HG03442 (cell line): ENCODE results near the gene PTPN3.
A peak's percentile ranks its signal among the peaks of the same experiment; 100 is the strongest.
"Not testable (repeated sequence)": the region's sequence is repeated elsewhere in the genome, so short reads cannot be mapped to it uniquely, and the experiment has no call there.

Experiments used
- ATAC-seq: cut with Tn5 transposase; IDR thresholded peaks from one replicate; pipeline ENCODE4 v1.9.1; 2021; ENCODE audit warnings: mild to moderate bottlenecking, moderate library complexity; ENCODE audit not compliant: unreplicated experiment

Gene PTPN3

GRCh38 chr9:109354190-109354589, 143.9 kb downstream of the PTPN3 start:
- ATAC-seq: no peak

DNA sequence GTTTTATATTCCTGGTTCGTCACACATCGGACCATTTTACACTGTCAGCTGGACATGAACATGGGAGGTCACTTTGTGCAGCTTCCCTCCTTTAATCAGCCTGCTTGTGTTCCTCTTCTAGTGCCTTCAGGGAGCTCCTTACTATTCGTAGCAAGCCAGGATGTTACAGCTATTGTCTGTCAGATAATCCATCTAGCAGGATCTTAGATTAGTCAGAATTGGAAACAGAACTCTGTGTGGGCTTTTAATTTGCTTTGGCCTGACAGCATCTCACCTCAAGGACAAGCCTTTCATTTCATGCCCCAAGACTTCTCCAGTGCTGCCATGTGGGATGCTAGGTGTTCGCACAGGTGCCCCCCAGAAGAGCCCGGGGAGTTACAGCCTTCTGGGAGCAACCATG, 147.1 kb downstream of the PTPN3 start:
- ATAC-seq: no peak

GRCh38 chr9:109349421-109349846, 148.7 kb downstream of the PTPN3 start:
- no peak for ATAC-seq

DNA sequence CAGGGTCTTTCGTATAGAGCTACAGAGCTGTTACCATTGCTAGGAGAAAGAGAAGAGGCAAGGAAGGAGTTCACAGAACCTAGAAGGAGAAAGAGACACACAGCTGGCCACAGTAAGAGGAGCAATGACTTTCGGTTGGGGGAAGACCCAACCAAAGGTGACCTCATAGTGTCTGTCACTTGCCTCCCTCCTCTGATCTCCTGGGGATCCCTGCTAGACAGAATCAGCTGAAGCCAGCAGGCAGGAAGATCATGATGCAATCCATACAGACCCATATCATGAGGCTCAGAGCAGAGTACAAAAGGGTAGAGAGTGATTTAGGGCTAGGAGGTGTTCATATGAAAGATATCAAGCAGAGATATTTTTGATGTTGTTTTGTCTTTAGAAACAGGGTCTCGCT, 151.2 kb downstream of the PTPN3 start:
- ATAC-seq: peak; percentile 53

DNA sequence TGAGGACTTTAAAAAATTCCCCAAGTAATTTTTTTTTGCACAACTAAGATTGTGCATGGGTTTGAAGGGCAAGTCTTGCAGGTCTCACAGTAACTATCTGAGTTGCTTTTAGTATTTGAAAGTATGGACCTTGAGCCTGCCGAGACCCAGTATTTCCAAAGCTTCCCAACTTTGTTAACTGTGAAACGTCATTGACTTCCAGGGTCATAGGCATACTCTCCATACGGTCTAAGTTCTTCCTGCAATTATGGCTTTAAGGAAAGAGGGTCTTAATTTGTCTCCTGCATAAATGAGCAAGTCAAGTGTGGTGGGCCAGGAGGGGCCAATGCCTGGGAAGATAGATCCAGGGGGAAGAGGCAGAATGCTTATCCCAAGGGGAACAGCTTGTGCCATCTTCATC, 153.2 kb downstream of the PTPN3 start:
- no peak for ATAC-seq

DNA sequence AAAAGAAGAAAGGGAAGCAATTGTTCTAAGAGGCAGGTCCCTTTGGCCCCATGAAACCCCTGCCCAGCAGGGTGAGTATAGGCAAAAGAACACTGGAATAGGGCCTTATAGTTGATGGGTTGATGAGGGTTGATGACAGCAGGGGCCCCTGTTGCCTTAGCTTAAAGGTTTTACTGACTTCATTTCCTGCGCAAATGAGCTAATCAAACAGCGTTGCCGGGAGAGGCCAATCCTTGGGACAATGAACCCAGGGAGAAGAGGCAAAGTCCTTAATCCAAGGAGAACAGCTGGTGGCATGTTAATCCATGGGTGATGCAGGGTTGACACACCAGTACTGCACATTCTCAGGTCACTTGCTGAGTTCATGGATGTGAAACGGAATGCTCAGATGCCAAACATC, 155.2 kb downstream of the PTPN3 start:
- no peak for ATAC-seq

- ATAC-seq: no peak
These were observed 156.5 kb downstream of the PTPN3 start for GRCh38 chr9:109341561-109341960.

DNA sequence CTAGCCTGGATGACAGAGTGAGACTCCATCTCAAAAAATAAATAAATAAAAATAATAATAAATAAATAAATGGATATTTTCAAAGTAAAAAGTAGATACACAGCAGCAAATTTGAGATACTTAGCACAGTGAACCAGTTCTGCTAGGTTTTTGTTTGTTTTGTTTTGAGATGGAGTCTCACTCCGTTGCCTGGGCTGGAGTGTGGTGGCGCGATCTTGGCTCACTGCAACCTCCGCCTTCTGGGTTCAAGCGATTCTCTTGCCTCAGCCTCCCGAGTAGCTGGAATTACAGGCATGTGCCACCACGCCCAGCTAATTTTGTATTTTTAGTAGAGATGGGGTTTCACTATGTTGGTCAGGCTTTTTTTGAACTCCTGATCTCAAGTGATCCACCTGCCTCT, 157.1 kb downstream of the PTPN3 start:
- not testable (repeated sequence) for ATAC-seq

DNA sequence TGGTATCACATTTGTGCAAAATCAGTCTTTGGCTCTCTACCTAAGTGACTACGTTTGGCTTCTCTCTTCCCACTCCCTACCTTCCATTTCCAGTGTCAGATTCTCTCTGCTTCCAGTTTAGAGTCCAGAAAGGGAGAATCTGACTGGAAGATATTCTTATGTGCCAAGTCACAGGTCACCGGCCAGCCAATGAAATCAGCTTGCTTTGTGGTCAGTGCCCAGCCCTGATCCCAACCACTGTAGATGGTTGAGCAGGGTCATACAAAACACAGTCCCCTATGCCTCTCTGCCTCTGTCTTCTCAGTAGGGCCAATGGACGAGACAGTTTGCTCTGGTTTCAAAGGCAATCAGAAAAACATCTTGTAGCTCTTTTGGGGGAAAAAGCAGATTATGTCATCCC, 161.7 kb downstream of the PTPN3 start:
- ATAC-seq: no peak

- no peak for ATAC-seq
These were observed 162.2 kb downstream of the PTPN3 start for GRCh38 chr9:109335929-109336328.

DNA sequence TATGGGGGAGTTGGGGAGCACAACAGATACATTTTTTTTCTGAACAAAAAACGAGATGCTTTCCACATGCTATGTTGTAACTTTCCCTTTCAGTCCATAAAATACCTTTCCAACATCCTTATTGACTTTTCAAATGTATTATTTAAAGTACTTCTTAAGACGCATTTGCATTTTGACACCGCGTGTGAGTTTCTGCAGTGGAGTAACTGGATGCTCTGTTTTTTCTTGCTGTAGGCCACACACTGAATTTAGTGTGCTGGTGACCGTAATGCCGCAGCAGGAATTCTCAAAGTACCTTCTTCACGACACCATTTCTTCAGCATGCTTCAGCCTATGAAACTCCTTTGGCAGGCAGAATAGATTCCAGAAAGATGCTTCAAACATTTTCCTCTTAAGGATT, 163.0 kb downstream of the PTPN3 start:
- no peak for ATAC-seq

GRCh38 chr9:109331353-109331752, 166.8 kb downstream of the PTPN3 start:
- ATAC-seq: no peak

- no peak for ATAC-seq
These were observed 168.4 kb downstream of the PTPN3 start for GRCh38 chr9:109329638-109330258.

GRCh38 chr9:109328978-109329637, 169.0 kb downstream of the PTPN3 start:
- no peak for ATAC-seq
